ENCODE measurements around the gene BICRA. TPM values are rescaled to one million over a fixed set of nuclear protein-coding genes. Genes with fewer than 3 reads are reported as not detected.

The BICRA gene
- total and polyA plus RNA-seq, 2 of the 4 experiments (the other 2 are of a cell fraction), result 1.8 to 3.5 TPM

- intact Hi-C loops (cut with micrococcal nuclease) (no loop called here), in situ Hi-C loops (cut with MboI; ENCODE audit: low sequenced_read_pairs) (no loop called here), dilution Hi-C loops (cut with HindIII; ENCODE audit: low sequenced_read_pairs, unreplicated experiment) (no loop called here)
- H3K4ac ChIP-seq (ENCODE audit: low read depth, low read length), result no peak overlapping the region
- H3K27me3 ChIP-seq (ENCODE audit: control insufficient read depth, insufficient read depth, low read length), result no peaks in the 10 kb centered on the region
- no peak overlapping the region for H3K14ac ChIP-seq (replicated peaks; ENCODE audit: low read depth, low read length)
- peaks cover 0 to 4% of the 10 kb centered on the region in 2 experiments; a peak in 1 of 4 replicates for H3K79me1 ChIP-seq (ENCODE audit: low read depth in 1 of 2, low read length in 2 of 2)
- no peak overlapping the region for H3K27ac ChIP-seq (ENCODE audit: insufficient read depth, low read length)
- peaks cover 8% of the 10 kb centered on the region; the same call in 1 of the 2 replicates for H3K9me1 ChIP-seq (ENCODE audit: insufficient read depth, low read length)
- POLR2A ChIA-PET (ENCODE audit: unreplicated experiment), result no interaction called here
- no peak overlapping the region for H3K4me3 ChIP-seq (ENCODE audit: insufficient read depth, low read depth, low read length)
- no peak overlapping the region for H3K18ac ChIP-seq (ENCODE audit: low read depth, low read length)
- no TSS peak for BruUV-seq (replicated peaks)
- no peak overlapping the region for H4K8ac ChIP-seq (ENCODE audit: low read depth in 2 of 2, low read length in 2 of 2)
- ATAC-seq (ENCODE audit: low read depth) (no peak), DNase-seq (no peak)
- no peak overlapping the region for H3K56ac ChIP-seq (ENCODE audit: extremely low read depth, insufficient read depth, low read length)
- no peak overlapping the region for H2BK120ac ChIP-seq (ENCODE audit: low read depth, low read length)
- no peaks in the 10 kb centered on the region for H3K36me3 ChIP-seq (ENCODE audit: control insufficient read depth, insufficient read depth, low read length)
- H3K4me2 ChIP-seq (ENCODE audit: low read depth, low read length), result no peak overlapping the region
- H2AK9ac ChIP-seq (replicated peaks; ENCODE audit: low read depth, low read length, poor library complexity), result no peak overlapping the region
- no peak overlapping the region for H2BK20ac ChIP-seq (ENCODE audit: low read depth, low read length)
- H3K4me1 ChIP-seq (ENCODE audit: control insufficient read depth, insufficient read depth, low read length), result peaks cover 3% of the 10 kb centered on the region; the same call in 1 of the 2 replicates
- no peak overlapping the region for H2BK5ac ChIP-seq (ENCODE audit: low read depth, low read length, poor library complexity, severe bottlenecking)
- peak overlapping the region; percentile 31; the same call in 1 of the 3 replicates for H2BK15ac ChIP-seq (ENCODE audit: low read depth, low read length)
- no peak overlapping the region for H3K23ac ChIP-seq (ENCODE audit: low read depth, low read length)
- CTCF ChIA-PET, result no interaction called here
- peaks cover 2% of the 10 kb centered on the region for H3K9me3 ChIP-seq (ENCODE audit: control insufficient read depth, insufficient read depth, low read length)
- no CpG with 5 or more reads among the region's 6 CpGs for WGBS, 2 experiments (ENCODE audit: extremely low coverage in 2 of 2, insufficient read length in 1 of 2)
- no peak overlapping the region for H2AK5ac ChIP-seq (ENCODE audit: low read depth, low read length)
- no peak overlapping the region for H4K91ac ChIP-seq (ENCODE audit: insufficient read depth, low read depth, low read length)
- no peak overlapping the region for H4K5ac ChIP-seq (ENCODE audit: low read depth, low read length)
- no peak for TF ChIP-seq CTCF (conservative IDR thresholded peaks at IDR 0.05; ENCODE audit: low read depth, low read length)
- TF ChIP-seq RAD21 (IDR thresholded peaks at IDR 0.05; ENCODE audit: low read length), result no peak
- TF ChIP-seq USF2 (IDR thresholded peaks at IDR 0.05; ENCODE audit: low read depth, low read length), result no peak
- no peak for TF ChIP-seq MAFK (IDR thresholded peaks at IDR 0.05; ENCODE audit: low read depth, low read length)
- TF ChIP-seq CHD1 (IDR thresholded peaks at IDR 0.05; ENCODE audit: low read depth, low read length), result no peak
- TF ChIP-seq ELK1 (IDR thresholded peaks at IDR 0.05; ENCODE audit: borderline replicate concordance, low read depth, low read length), result no peak
- no peak for TF ChIP-seq RFX5 (IDR thresholded peaks at IDR 0.05; ENCODE audit: low read depth, low read length)
- no peak for TF ChIP-seq BHLHE40 (IDR thresholded peaks at IDR 0.05; ENCODE audit: low read depth, low read length)
- TF ChIP-seq FOS (IDR thresholded peaks at IDR 0.05; ENCODE audit: low read depth, low read length), result no peak
- no peak for TF ChIP-seq SMC3 (IDR thresholded peaks at IDR 0.05; ENCODE audit: low read depth, low read length)
- no peak for TF ChIP-seq MXI1 (IDR thresholded peaks at IDR 0.05; ENCODE audit: borderline replicate concordance, low read depth, low read length)
- TF ChIP-seq MAZ (IDR thresholded peaks at IDR 0.05; ENCODE audit: borderline replicate concordance, low read depth, low read length), result no peak
- no peak for TF ChIP-seq NFE2L2 (IDR thresholded peaks at IDR 0.05; ENCODE audit: low read depth, low read length)
- no peak for TF ChIP-seq POLR2A (IDR thresholded peaks at IDR 0.05; ENCODE audit: low read depth, low read length)
- no peak for TF ChIP-seq RCOR1 (IDR thresholded peaks at IDR 0.05; ENCODE audit: insufficient replicate concordance, low read length)
- TF ChIP-seq CEBPB (IDR thresholded peaks at IDR 0.05; ENCODE audit: low read depth, low read length), result no peak
- no peak overlapping the region for H3K9ac ChIP-seq (ENCODE audit: low read depth, low read length)
- no peaks in the 10 kb centered on the region for H4K20me1 ChIP-seq (ENCODE audit: insufficient read depth, low read length)
- H2AFZ ChIP-seq (replicated peaks; ENCODE audit: low read length, poor library complexity), result no peak overlapping the region
These were observed 15.1 kb upstream of the BICRA start for GRCh38 chr19:47593860-47594259.
